Upper lobe of left lung (tissue), 6 donors: ENCODE data around the gene RASGRF1. TPM values are rescaled to one million over a fixed set of nuclear protein-coding genes. Genes with fewer than 3 reads are reported as not detected.

Experiments
- ATAC-seq, 2 donors: fragments of 200-7000 bp; cut with Tn5 transposase; one replicate each; pipeline ENCODE4 v1.9.1; 2022; ENCODE audit warnings: mild to moderate bottlenecking in 2 of 2, moderate library complexity in 2 of 2; ENCODE audit not compliant: low FRiP score in 2 of 2
- DNase-seq, 2 donors: peaks; one replicate each; pipeline ENCODE4 v3.0.0-alpha.2; 2019 to 2020
- H3K27ac ChIP-seq, 4 donors: fragments of 200-600 bp; sonication (generic); one replicate each; pipeline ENCODE4 v1.5.1; 2016 to 2019
- H3K27me3 ChIP-seq, 4 donors: fragments of 200-600 bp; sonication (generic); one replicate each; pipeline ENCODE4 v1.5.1; 2017 to 2019
- H3K36me3 ChIP-seq, 4 donors: fragments of 200-600 bp; sonication (generic); one replicate each; pipeline ENCODE4 v1.5.1; 2016 to 2019
- H3K4me1 ChIP-seq, 4 donors: fragments of 200-600 bp; sonication (generic); one replicate each; pipeline ENCODE4 v1.5.1; 2018 to 2019
- H3K4me3 ChIP-seq, 4 donors: fragments of 200-600 bp; sonication (generic); one replicate each; pipeline ENCODE4 v1.5.1; 2017 to 2019; ENCODE audit warnings: mild to moderate bottlenecking in 2 of 4, moderate library complexity in 1 of 4
- H3K9me3 ChIP-seq, 4 donors: fragments of 200-600 bp; sonication (generic); one replicate each; pipeline ENCODE4 v1.5.1; 2018 to 2019
- CTCF ChIP-seq, 6 experiments: fragments of 450-650 bp in 4 of 6; fragments of 200-600 bp in 2 of 6; sonication (generic) in 2 of 6; IDR thresholded peaks; one replicate each; pipeline ENCODE4 v1.5.1; 2016 to 2019; ENCODE audit warnings: antibody characterized with exemption in 6 of 6
- EP300 ChIP-seq, 4 donors: sonication (generic); formaldehyde crosslinking; IDR thresholded peaks; one replicate each; pipeline ENCODE4 v1.5.1; 2017; ENCODE audit warnings: antibody characterized with exemption in 4 of 4, control low read depth in 2 of 4
- POLR2A ChIP-seq, 4 donors: fragments of 450-650 bp; IDR thresholded peaks; one replicate each; pipeline ENCODE4 v1.5.1; 2016 to 2017; ENCODE audit warnings: antibody characterized with exemption in 4 of 4, mild to moderate bottlenecking in 2 of 4
- POLR2AphosphoS5 ChIP-seq, 2 donors: sonication (generic); formaldehyde crosslinking; IDR thresholded peaks; one replicate each; pipeline ENCODE4 v1.5.1; 2017; ENCODE audit warnings: antibody characterized with exemption in 2 of 2
- WGBS, 2 donors: methylation state at CpG; one replicate each; pipeline ENCODE4 v1.1.5; 2017 to 2018; 5-methylcytosine and 5-hydroxymethylcytosine counted together
- total RNA-seq, 6 donors: library from RNA; depleted of rRNA in 4 of 6; stranded (reverse); fragments of >200 nt in 4 of 6; gene quantifications; one replicate each; pipeline versions ENCODE4 v1.1.0 to v1.2.1, GENCODE V29; 2016 to 2021
- donor health status: DM: no; HTN: no; CAD: no; lungs with moderate emphysema.
- donor health status: DM: no; HTN: yes; CAD: no; lungs with severe emphysema.

Gene RASGRF1
- total RNA-seq, 6 donors from 2014 or later, result 27.2 to 64.6 (median 54.7) TPM

- Histone ChIP-seq H3K4me3 (no peak overlapping the region), H3K36me3 (no peaks in the 10 kb centered on the region), H3K4me1 (no peaks in the 10 kb centered on the region), H3K9me3 (no peaks in the 10 kb centered on the region), H3K27ac (no peak overlapping the region), H3K27me3 (no peaks in the 10 kb centered on the region)
- no peak for ATAC-seq
- no peak for TF ChIP-seq POLR2AphosphoS5 (IDR thresholded peaks at IDR 0.05)
- TF ChIP-seq POLR2A (IDR thresholded peaks at IDR 0.05), result no peak
- TF ChIP-seq EP300 (IDR thresholded peaks at IDR 0.05), result no peak
- no peak for TF ChIP-seq CTCF (IDR thresholded peaks at IDR 0.05)
- DNase-seq, result no peak
- WGBS, 2 donors, result 100% methylated on average over 1 of the region's 1 CpG
Observed at GRCh38 chr15:79023918-79024317, 66.7 kb downstream of the RASGRF1 start.

- 85% methylated on average over 1 of the region's 2 CpGs; no CpG with 5 or more reads in 1 of the 2 donors for WGBS, 2 donors
- TF ChIP-seq CTCF (IDR thresholded peaks at IDR 0.05) (no peak), POLR2A (IDR thresholded peaks at IDR 0.05) (no peak), POLR2AphosphoS5 (IDR thresholded peaks at IDR 0.05) (no peak), EP300 (IDR thresholded peaks at IDR 0.05) (no peak)
- H3K27me3 ChIP-seq, result no peaks in the 10 kb centered on the region
- no peaks in the 10 kb centered on the region for H3K4me1 ChIP-seq
- no peak for DNase-seq
- no peaks in the 10 kb centered on the region for H3K36me3 ChIP-seq
- no peak overlapping the region for H3K4me3 ChIP-seq
- no peak overlapping the region for H3K27ac ChIP-seq
- no peaks in the 10 kb centered on the region for H3K9me3 ChIP-seq
- ATAC-seq, result no peak
Observed at GRCh38 chr15:79023546-79023890, 67.1 kb downstream of the RASGRF1 start.

GRCh38 chr15:79018960-79019359 lies 71.6 kb downstream of the RASGRF1 start:
- ATAC-seq (no peak), DNase-seq (no peak)
- Histone ChIP-seq H3K4me1 (no peaks in the 10 kb centered on the region), H3K36me3 (no peaks in the 10 kb centered on the region), H3K4me3 (no peak overlapping the region), H3K27ac (no peak overlapping the region), H3K27me3 (no peaks in the 10 kb centered on the region), H3K9me3 (no peaks in the 10 kb centered on the region)
- 56 to 58% methylated on average over 3 to 4 of the region's 4 CpGs for WGBS, 2 donors
- no peak for TF ChIP-seq EP300 (IDR thresholded peaks at IDR 0.05)

DNA sequence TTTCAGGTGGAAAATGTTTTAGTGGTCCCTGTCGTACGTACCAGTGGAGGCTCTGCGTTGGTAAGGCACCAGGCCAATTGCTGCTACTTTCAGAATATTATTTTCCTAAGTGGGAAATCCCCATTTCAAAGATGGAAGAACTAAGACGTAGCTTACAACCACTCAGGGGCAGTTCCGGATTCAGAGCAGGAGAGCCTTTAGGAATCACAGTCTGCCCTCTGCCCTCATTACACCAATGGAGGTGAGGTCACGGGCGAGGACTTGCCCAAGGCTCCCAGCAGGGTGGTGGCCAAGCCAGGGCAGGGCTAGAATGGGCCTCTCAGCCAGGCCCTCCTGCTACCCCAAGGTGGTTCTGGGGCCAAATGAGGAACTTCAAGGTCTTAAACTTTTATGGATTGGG lies 72.6 kb downstream of the RASGRF1 start:
- peak in 1 of 2 donors; percentile 53 for ATAC-seq
- no peaks in the 10 kb centered on the region for H3K4me1 ChIP-seq
- H3K36me3 ChIP-seq, result no peaks in the 10 kb centered on the region
- H3K9me3 ChIP-seq, result no peaks in the 10 kb centered on the region
- DNase-seq, result peak in 1 of 2 donors; percentile 34
- WGBS, 2 donors, result 85 to 86% methylated on average over 7 of the region's 7 CpGs
- TF ChIP-seq POLR2A (IDR thresholded peaks at IDR 0.05) (no peak), EP300 (IDR thresholded peaks at IDR 0.05) (no peak), CTCF (IDR thresholded peaks at IDR 0.05) (no peak), POLR2AphosphoS5 (IDR thresholded peaks at IDR 0.05) (no peak)
- no peak overlapping the region for H3K27ac ChIP-seq
- no peak overlapping the region for H3K4me3 ChIP-seq
- no peaks in the 10 kb centered on the region for H3K27me3 ChIP-seq

DNA sequence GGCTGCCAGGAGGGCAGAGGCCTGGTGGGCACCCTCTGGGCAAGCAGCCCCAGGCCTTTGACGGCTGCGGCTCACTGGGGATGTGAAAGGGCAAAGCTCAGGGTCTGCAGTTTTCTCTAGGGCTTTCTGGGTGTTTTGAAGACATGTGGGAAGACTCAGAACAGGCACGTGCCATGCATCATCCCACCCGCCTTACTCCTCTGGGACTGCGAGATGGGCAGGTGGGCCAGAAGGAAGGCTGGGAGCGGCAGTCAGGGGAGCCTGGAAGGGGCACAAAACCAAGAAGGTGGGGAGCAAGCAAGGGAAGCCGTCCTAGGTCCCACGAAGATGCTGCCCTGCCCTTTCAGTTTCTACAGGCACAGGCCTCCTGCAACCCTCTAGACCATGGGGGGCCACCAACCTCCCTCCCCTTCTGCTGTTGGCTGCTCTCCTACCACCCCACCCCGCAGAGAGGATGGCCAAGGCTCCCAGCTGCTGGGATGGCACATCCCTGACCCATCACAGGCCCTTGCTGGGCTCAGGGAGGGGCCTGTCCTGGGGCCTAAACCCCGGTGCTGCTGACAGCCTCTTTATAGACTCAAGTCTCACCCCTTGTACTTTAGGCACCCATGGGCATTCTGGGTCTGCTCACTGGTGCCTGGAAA lies 73.9 kb downstream of the RASGRF1 start:
- DNase-seq, result no peak
- Histone ChIP-seq H3K36me3 (no peaks in the 10 kb centered on the region), H3K4me1 (no peaks in the 10 kb centered on the region), H3K4me3 (no peak overlapping the region), H3K9me3 (no peaks in the 10 kb centered on the region), H3K27ac (no peak overlapping the region), H3K27me3 (no peaks in the 10 kb centered on the region)
- ATAC-seq, result no peak
- 79 to 88% methylated on average over 3 to 10 of the region's 10 CpGs for WGBS, 2 donors
- TF ChIP-seq POLR2A (IDR thresholded peaks at IDR 0.05), result no peak
- no peak for TF ChIP-seq CTCF (IDR thresholded peaks at IDR 0.05)
- no peak for TF ChIP-seq EP300 (IDR thresholded peaks at IDR 0.05)
- no peak for TF ChIP-seq POLR2AphosphoS5 (IDR thresholded peaks at IDR 0.05)
